ENCODE measurements around the gene EEFSEC. TPM values are rescaled to one million over a fixed set of nuclear protein-coding genes. Genes with fewer than 3 reads are reported as not detected.

Gene EEFSEC
- total RNA-seq, 1 donor from 2014 or later = 10.1 TPM

- no peak for DNase-seq (ENCODE audit: low read depth)
- no peak overlapping the region for H3K4me3 ChIP-seq (ENCODE audit: low read depth, low read length)
- TF ChIP-seq CTCF (conservative IDR thresholded peaks at IDR 0.05; ENCODE audit: low read depth, low read length) = no peak
Observed at GRCh38 chr3:128307781-128308469, 154.6 kb downstream of the EEFSEC start.

- TF ChIP-seq CTCF (conservative IDR thresholded peaks at IDR 0.05; ENCODE audit: low read depth, low read length) = no peak
- no peak overlapping the region for H3K4me3 ChIP-seq (ENCODE audit: low read depth, low read length)
- no peak for DNase-seq (ENCODE audit: low read depth)
Observed at GRCh38 chr3:128309026-128309425, 155.7 kb downstream of the EEFSEC start.

GRCh38 chr3:128310286-128311058 is 157.2 kb downstream of the EEFSEC start:
- H3K4me3 ChIP-seq (ENCODE audit: low read depth, low read length) = no peak overlapping the region
- TF ChIP-seq CTCF (conservative IDR thresholded peaks at IDR 0.05; ENCODE audit: low read depth, low read length) = no peak
- DNase-seq (ENCODE audit: low read depth) = no peak

- TF ChIP-seq CTCF (conservative IDR thresholded peaks at IDR 0.05; ENCODE audit: low read depth, low read length) = no peak
- DNase-seq (ENCODE audit: low read depth) = no peak
- H3K4me3 ChIP-seq (ENCODE audit: low read depth, low read length) = no peak overlapping the region
Observed at GRCh38 chr3:128311441-128311844, 158.2 kb downstream of the EEFSEC start.

GRCh38 chr3:128312271-128312670 is 159.0 kb downstream of the EEFSEC start:
- H3K4me3 ChIP-seq (ENCODE audit: low read depth, low read length) = no peak overlapping the region
- TF ChIP-seq CTCF (conservative IDR thresholded peaks at IDR 0.05; ENCODE audit: low read depth, low read length) = no peak
- DNase-seq (ENCODE audit: low read depth) = no peak

- TF ChIP-seq CTCF (conservative IDR thresholded peaks at IDR 0.05; ENCODE audit: low read depth, low read length) = no peak
- no peak for DNase-seq (ENCODE audit: low read depth)
- no peak overlapping the region for H3K4me3 ChIP-seq (ENCODE audit: low read depth, low read length)
Observed at GRCh38 chr3:128313071-128313725, 159.9 kb downstream of the EEFSEC start.

Measured in epithelial cell of proximal tubule (primary cell).